Limb (tissue), 2 donors: ENCODE data around the gene DDTL.
A peak's percentile ranks its signal among the peaks of the same experiment; 100 is the strongest.

ENCODE experiments used
- DNase-seq, 2 donors: peaks; one replicate each; pipeline ENCODE4 v3.0.0-alpha.2; 2016; ENCODE audit errors: extremely low spot score in 2 of 2

The DDTL gene

DNA sequence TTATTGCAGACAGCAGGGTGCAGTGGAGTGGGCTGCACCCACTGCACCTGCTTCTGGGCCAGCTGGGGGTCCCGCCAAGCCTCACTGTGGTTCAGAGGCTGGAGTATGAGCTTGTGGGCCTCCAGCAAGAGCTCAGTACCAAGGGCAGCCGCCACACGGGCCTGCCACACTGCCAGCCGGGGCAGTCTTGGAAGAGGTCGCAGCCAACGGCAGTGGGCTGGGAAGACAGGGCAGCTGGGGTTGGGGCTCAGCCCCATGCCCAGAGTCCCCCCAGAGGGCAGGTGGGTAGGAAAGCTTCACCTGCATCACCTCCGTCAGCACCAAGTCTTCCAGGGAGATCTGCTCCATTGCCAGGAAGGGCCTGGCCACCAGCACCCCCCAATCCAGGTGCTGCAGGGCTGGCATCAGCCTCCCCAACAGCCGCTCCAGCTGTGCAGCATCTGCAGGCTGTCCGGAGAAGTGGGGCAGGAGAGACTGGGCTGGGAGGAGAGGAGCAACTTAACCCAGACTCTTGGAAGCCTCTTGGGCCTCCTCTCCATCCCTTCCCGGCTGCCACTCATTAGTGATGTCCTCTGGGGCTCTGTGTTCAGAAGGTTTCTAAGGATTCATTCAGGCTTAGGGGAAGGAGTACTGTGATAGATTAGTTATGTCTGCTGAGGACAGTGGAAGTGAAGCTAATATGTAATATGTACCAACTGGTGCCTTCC is 39.7 kb downstream of the DDTL start:
- DNase-seq: no peak

DNA sequence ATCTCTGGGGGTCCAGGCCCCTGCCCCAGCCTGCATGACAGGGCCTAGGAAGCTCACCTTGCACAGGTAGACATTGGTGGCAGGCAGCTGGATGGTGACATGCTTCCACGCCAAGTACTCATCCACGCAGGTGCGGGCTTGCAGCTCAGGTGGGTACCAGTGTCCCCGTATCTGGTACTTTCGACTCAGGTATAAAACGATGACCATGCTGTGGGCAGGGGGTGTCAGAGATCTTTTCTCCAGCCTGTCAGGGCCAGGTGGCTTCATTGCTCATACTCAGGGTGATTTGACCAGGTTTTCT is 40.2 kb downstream of the DDTL start:
- no peak for DNase-seq

DNA sequence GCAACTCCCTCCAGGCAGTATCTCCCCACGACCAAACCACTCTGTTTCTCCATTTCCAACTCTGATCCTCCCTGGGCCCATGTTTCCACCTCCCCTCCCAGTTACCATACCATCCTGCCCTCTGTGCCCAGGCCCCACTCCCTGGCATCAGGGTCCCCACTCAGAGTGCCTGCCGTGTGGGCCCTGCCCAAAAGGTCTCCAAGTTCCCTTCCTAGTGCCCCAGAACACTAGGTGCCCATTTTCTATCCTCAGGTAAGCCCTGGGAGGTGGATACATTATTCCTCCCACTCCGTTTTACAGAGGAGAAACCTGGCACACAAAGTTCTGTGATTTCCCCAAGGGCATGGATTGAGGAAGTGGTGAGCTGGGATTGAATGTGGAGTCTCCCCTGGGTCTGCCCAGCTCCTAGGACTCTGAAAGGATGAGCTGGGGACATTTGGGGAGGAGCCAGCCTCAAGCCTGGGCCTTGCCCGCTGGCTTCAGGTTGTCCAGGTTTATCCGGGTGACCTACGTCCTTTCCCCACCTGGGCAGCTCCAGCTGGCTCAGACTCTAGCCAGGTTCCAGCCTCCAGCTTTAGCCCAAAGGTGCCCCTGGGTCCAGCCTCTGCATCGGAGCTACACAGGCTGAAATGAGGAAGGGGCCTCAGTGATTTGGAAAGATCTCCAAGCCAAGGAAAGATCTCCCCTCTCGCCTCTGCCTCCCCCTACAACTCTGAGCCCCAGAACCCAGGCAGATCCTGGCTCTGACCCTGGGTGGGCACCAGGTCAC is 40.7 kb downstream of the DDTL start:
- no peak for DNase-seq

DNA sequence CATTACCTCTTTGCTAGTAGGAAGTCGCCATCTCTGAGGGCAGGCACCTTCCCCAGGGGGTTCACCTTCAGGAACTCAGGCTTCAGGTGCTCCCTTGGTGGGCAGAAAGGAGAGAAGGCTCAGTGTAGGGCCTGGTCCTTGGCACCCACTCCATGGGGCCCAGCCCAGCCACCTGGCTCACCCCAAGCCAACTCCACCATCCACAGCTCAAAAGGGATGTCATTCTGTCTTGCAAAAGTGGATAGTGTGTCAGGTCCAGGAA is 41.3 kb downstream of the DDTL start:
- DNase-seq: no peak

DNA sequence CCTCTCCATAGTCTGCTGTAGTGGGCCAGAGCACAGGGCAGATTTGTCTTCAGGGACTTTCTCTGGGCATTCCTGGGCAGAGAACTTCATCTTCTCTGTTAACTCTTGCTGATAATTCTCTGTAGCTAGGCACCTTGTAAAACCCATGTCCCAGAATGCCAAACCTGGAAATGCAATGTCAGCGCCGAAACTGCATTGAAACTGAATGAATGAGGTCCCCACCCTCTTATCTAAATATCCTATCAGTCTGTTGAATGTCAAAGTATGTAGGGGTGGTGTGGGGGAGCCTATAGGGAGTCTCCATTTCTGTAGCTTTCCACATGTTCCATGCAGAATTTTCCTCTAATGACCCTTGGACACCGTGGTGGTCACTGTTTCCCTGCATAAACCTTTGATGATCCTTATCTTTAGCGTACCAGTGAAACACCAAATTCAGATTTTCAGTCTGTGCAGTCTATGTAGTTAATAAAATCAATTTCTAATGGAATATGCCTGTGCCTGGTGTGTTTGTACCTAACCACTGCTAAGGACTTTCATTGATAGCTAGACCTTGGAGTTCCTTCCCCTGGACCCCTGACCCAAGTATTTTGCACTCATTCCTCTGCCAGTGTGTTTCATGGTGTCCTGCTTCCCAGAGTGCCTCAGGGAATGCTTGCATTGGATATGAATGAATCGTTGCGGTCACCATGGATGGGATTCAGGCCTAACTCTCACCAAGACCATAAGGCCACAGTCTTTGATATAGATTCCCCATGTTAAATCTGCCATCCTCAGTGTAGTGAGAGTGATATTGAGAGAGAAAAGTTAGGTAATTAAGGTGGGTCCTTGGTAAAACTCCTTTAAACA is 41.9 kb downstream of the DDTL start:
- no peak for DNase-seq

DNA sequence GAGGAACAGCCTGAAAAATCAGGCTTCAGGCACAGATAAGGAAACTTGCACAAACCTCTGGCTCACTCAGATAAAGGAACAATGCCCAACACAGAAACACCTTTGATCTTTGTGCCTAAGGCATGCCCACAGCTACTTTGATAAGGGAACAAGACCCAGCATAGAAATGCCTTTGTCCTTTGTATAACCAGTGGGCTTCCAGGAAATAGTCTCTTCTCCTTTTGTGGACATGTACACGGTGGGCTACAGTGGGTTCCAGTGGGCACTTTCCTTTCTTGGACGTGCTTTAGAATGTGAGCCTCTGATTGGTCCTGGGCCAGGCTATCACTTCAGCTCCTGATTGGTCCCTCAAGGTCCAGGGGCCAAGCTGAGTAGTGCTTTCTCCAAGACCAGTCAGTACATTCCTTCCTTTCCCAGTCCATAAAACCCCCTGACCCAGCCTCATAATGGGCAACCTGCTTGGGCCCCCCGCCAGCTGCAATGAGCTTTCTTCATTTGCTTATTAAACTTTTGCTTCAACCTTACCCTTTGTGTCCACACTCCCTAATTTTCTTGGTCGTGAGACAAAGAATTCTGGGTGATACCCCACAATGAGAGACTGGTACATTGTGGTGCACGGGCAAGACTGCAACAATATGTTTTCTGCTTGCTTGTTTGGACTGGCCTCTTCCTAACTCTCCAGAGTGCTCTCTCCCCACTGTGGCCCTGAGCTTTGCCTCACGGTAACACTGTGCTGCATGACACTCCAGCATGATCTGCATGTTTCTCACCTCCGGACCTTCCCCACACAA is 42.7 kb downstream of the DDTL start:
- no peak for DNase-seq

DNA sequence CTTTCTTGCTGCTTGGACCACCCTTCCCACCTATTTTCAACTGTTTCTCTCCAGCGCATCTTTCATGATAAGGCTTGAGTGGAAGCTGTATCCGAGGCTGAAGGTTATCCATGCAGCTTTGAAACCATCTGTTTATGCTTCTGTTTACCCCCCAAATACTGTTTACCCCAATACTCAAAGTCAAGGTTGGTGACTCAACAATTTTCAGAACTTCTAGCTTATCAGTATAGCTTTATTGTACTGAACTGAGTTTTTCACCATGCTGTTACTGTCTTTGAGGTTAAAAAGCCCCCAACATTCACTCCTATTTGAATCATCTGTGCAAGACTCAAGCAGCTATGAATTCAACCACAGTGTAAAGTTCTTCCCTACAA is 43.3 kb downstream of the DDTL start:
- DNase-seq: no peak

DNA sequence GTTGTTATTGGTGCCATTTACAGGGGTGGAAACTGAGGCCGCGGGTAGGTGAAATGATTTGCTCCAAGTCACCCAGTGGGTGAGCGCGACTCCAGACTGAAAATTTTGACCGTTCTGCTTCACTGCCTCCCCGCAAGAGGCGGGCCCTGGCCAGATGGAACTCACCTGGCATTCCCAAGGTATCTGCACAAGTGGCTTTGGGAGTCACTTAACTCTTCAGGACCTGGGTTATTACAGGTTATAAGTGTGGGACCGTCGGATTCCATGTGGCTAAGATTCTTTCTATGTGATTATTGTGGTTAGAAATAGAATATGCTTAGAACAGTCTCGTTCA is 45.0 kb downstream of the DDTL start:
- DNase-seq: peak in 1 of 2 donors; percentile 49

DNA sequence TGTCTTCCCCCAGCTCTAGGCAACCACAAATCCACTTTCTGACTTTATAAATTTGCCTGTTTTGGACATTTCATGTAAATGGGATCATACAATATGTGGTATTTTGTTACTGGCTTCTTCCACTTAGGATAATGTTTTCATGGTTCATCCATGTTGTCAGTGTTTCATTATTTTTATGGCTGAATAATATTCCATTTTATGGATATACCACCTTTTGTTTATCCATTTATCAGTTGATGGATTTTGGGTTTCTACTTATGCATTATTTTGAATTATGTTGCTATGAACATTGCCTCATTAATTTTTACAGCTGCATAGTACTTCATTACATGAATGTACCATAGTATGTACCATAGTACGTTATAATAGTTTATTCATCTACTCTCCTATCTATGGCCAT is 49.5 kb downstream of the DDTL start:
- DNase-seq: no peak

DNA sequence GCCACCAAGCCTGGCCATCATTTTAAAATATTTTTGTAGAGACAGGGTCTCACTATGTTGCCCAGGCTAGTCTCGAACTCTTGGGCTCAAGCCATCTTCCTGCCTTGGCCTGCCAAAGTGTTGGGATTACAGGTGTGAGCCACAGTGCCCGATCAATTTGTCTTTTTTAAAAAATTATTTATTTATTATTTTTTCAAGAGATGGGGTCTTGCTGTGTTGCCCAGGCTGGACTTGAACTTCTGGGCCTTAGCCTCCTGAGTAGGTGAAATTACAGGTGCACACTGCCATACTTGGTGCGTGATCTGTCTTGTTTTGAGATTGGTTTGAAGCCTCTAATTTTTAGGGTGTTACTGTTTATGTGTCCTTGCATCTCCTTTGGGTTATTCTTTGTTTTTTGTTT is 54.6 kb downstream of the DDTL start:
- DNase-seq: no peak
